K562 (cell line): ENCODE data around the gene STUB1. TPM values are rescaled to one million over a fixed set of nuclear protein-coding genes. Genes with fewer than 3 reads are reported as not detected.

Experiments used
- CCAR2 ChIP-seq: fragments of 200-400 bp; formaldehyde crosslinking; IDR thresholded peaks from 2 replicates; pipeline ENCODE4 v1.6.1; 2017; ENCODE audit warnings: mild to moderate bottlenecking, low read depth, low read length
- ETS1 ChIP-seq: conservative IDR thresholded peaks from 2 replicates; pipeline ENCODE4 v1.6.1; 2011; ENCODE audit warnings: low read depth, mild to moderate bottlenecking, low read length; ENCODE audit not compliant: control insufficient read depth
- HDAC8 ChIP-seq: fragments of 450-650 bp; IDR thresholded peaks from 2 replicates; pipeline ENCODE4 v1.6.1; 2016; ENCODE audit warnings: mild to moderate bottlenecking, missing genetic modification characterization, moderate library complexity, missing compliant biosample characterization
- MCM3 ChIP-seq: fragments of 450-650 bp; IDR thresholded peaks from 2 replicates; pipeline ENCODE4 v1.6.1; 2016
- NFE2L1 ChIP-seq: fragments of 450-650 bp; IDR thresholded peaks from 2 replicates; pipeline ENCODE4 v1.6.1; 2016; ENCODE audit warnings: missing genetic modification characterization, low read depth, mild to moderate bottlenecking, missing compliant biosample characterization, moderate library complexity, borderline replicate concordance
- PPARD ChIP-seq: fragments of 250-450 bp; sonication (Bioruptor Pico); IDR thresholded peaks from 2 replicates; pipeline ENCODE4 v1.8.0; 2022; ENCODE audit warnings: inconsistent platforms, mild to moderate bottlenecking, moderate library complexity
- PTBP1 ChIP-seq: fragments of 200-400 bp; formaldehyde crosslinking; IDR thresholded peaks from 2 replicates; pipeline ENCODE4 v1.6.1; 2017; ENCODE audit warnings: low read depth, low read length
- polyA plus RNA-seq, 8 experiments: library from polyadenylated mRNA; depleted of rRNA in 4 of 8; stranded (reverse) in 5 of 8; unstranded in 3 of 8; fragments of >200 nt; fragmentation: Nextera tagmentation in 2 of 8; fragmentation: Illumina TruSeq in 1 of 8; extraction: Ambion mirVana in 2 of 8; extraction: Trizol in 1 of 8; gene quantifications; 2 replicates each; pipeline versions ENCODE4 v1.2.1 to v1.2.3, GENCODE V29; 2011 to 2014; ENCODE audit warnings: inconsistent platforms in 1 of 8, missing spikeins in 1 of 8
- total RNA-seq, 7 experiments: library from RNA; depleted of rRNA in 6 of 7; stranded (reverse); fragments of >200 nt in 6 of 7; fragmentation: Illumina TruSeq in 2 of 7; extraction: Trizol in 2 of 7; gene quantifications; 2 replicates each; pipeline versions ENCODE4 v1.2.1 to v1.2.3, GENCODE V29; 2011 to 2021; ENCODE audit warnings: low replicate concordance in 1 of 7
- TF ChIP-seq, protein P1 (sequence below): sonication (generic); formaldehyde crosslinking; IDR thresholded peaks from 2 replicates; pipeline ENCODE4 v1.8.1; 2023; ENCODE audit warnings: mild to moderate bottlenecking, missing genetic modification reagents

Gene STUB1
- total and polyA plus RNA-seq, 9 of the 15 experiments (the other 6 are each of a cell fraction or from before 2014, with no cell fraction given), result 10.6 to 251 (median 152) TPM

DNA sequence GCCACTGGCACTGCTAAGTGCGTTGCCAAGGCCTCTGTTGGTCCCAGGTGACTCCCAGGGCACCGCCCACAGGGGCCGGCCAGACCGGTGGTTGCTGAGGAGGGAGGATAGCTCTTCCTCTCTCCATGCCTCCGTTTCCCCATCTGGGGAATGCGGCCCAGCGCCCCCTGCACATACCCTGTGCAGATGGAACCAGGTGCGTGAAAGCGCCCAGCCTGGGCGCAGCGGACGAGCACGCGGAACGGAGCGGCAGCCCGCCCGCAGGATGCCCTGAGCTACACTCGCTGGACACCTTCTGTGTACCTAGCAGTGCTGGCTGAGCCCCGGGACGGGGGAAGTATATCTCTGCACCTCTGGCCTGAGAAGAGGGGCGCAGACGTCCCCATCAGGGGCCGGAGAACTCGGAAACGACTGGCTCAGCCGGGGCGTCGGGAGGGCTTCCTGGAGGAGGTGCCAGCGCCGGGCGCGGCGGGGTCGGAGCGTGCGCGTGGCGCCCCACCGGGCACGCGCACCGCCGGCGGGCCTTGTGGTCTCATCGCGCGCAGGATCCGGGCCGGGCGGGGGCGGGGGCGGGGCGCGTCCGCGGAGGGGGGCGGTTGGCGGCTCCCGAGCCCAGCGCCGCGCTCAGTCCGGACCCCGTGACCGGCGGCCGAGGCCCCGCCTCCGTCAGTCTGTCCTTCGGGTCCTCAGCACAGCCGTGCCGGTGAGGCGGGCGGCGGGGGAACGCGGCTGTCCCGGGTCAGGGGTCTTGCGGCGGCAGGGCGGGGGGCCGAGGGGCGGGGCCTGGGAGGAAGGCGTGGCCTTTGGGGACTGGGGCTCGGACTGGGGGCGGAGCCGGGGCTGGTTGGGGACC, 46.5 kb downstream of the STUB1 start, which contains the start of the genes CCDC78 and HAGHL (continued):
- TF ChIP-seq, protein P1, sequence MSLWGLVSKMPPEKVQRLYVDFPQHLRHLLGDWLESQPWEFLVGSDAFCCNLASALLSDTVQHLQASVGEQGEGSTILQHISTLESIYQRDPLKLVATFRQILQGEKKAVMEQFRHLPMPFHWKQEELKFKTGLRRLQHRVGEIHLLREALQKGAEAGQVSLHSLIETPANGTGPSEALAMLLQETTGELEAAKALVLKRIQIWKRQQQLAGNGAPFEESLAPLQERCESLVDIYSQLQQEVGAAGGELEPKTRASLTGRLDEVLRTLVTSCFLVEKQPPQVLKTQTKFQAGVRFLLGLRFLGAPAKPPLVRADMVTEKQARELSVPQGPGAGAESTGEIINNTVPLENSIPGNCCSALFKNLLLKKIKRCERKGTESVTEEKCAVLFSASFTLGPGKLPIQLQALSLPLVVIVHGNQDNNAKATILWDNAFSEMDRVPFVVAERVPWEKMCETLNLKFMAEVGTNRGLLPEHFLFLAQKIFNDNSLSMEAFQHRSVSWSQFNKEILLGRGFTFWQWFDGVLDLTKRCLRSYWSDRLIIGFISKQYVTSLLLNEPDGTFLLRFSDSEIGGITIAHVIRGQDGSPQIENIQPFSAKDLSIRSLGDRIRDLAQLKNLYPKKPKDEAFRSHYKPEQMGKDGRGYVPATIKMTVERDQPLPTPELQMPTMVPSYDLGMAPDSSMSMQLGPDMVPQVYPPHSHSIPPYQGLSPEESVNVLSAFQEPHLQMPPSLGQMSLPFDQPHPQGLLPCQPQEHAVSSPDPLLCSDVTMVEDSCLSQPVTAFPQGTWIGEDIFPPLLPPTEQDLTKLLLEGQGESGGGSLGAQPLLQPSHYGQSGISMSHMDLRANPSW, result no peak
- TF ChIP-seq HDAC8 (no peak), ETS1 (peak; percentile 72), PTBP1 (peak; percentile 91), PPARD (no peak), NFE2L1 (tag) (no peak), MCM3 (no peak), CCAR2 (no peak)
- TF ChIP-seq, all 486 proteins: peak for 35
